AG20443 (cell line): ENCODE measurements around the gene SPAG8.

ENCODE experiments used
- DNase-seq: peaks from one replicate; pipeline ENCODE4 v3.0.0; 2012; ENCODE audit warnings: low spot score, mixed read lengths

SPAG8 gene

DNA sequence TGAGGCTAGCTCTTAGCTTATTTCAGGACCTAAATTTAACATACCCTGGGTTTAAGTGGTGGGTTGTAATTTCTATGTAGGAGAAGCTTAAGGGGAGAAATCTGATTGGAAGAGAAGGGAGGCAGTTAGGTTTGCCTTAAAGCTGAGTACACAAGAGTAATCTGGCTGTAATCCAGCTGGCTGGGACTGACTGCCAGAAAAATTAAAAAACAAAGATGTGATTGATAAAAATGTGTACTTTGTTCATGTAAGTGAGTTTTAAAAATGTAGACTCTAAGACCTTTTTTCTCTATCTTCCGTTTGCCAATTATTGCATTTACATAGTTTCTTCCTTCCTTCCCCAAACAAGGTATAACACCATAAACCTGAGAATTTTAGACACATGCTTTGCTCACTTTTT lies 40.5 kb downstream of the SPAG8 start:
- no peak for DNase-seq

DNA sequence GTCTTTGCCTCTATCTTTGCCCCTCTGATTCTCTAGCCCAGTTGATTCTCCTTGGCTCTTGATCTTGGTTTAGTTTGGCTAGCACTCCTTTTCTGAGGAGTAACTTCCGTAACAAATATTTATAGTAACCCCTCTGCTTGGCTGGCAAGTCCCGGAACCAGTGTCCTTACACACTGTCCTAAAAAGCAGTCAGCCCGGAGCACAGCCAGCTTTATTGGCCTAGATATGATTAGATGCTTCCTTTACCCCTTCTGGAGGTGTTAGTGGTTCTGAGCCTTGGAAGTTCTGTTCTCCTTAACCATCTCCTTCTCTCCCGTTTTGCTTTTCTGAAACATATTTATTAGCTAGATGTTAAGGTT lies 41.0 kb downstream of the SPAG8 start:
- DNase-seq = no peak

DNA sequence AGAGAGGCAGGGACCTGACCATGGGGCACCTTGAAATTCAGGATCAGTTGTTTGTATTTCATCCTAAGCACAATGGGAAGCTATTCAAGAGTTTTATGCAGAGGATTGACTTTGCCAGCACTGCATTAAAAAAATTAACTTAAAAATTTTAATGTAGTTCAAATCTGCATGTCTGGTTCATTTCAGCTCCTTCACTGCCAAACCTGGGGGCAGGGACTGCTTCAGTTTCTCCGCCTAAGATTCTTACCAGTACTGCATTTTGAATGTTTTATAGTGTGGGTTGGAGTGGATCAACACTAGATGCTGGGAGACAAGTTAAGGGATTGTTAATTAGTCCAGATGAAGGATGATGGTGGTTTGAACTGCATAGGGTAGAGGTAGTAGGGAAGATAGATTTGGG lies 42.3 kb downstream of the SPAG8 start:
- no peak for DNase-seq

DNA sequence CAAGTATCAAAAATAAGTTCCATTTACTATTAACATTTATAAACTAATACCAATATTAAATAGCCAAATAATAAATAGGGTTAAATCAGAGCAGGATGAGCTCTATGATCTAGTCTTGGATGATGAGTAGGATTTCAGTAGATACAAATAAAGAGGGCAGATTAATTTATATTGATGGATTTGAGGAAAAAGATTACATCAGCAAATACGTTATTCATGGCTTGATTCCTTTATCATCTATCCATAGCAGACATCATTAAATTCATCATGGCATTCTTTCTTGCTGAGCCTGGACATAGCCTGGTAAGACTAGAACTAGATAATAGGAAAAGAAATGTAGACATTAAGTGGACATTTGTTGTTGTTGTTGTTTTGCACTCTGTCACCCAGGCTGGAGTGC lies 44.6 kb downstream of the SPAG8 start:
- no peak for DNase-seq

DNA sequence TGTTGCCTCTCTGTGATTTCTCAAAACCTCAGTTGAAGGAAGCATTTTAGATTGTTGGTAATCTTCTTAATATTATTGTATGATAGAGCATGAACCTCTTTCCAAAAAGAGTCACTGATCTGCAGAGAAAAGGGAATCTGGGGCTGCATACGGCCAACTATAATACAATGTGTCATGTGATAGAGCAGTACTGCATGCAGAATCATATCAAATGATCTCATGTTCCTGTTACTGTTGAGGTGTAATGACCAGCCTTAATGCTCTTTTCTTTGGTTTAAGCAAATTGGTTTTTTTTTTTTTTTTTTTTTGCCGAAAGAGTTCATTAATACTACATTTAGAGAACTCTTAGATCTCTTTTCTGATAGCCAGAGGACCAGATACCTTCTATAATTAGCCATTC lies 45.1 kb downstream of the SPAG8 start:
- no peak for DNase-seq

DNA sequence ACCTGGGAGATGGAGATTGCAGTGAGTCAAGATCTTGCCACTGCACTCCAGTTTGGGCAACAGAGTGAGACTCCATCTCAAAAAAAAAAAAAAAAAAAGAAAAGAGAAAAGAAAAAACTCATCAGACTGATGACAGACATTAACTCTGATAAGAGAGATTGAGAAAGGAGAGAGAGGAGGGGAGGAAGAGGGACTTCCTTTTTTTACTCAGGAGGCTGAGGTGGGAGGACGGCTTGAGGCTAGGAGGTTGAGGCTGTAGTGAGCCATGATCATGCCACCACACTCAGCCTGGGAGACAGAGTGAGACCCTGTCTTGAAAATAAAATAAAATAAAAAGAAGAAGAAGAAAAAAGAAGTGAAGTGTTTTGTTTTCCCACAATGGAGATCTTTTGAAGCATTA lies 48.3 kb downstream of the SPAG8 start:
- DNase-seq = no peak

DNA sequence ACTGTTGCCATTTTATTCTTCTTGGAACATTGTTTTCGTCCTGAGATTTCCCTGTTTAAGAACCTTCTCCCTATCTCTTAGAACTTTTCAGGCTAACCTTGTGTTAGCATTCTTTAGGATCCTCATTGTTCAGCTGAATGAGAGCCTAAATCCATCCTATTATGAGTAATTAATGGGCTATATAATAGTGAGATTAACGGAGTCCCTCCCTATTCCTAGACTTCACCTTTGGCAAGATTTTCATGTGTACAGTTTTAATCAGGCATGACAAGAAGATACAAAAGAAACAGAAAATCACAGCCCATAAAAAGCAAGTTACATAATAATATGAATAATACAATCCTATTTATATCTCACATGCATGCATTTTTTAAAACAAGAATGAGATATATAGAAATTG lies 48.9 kb downstream of the SPAG8 start:
- DNase-seq = no peak

DNA sequence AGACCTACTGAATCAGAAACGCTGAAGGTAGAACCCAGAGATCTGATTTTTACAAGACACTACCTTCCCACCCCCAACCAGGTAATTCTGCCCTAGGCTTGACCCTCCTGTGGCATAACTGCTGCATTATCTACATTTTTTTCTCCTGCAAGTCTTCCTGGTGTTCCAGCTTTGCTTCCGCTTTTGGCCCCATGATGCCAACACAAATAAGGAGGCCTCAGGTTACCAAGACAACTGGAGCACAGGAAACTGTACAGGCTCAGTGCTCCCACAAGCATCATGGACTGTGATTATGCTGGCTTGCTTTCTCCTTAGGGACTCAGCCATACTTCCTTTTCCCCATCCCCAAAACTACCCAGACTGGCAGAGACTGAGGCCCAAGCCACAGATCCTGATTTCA lies 51.4 kb downstream of the SPAG8 start:
- no peak for DNase-seq

DNA sequence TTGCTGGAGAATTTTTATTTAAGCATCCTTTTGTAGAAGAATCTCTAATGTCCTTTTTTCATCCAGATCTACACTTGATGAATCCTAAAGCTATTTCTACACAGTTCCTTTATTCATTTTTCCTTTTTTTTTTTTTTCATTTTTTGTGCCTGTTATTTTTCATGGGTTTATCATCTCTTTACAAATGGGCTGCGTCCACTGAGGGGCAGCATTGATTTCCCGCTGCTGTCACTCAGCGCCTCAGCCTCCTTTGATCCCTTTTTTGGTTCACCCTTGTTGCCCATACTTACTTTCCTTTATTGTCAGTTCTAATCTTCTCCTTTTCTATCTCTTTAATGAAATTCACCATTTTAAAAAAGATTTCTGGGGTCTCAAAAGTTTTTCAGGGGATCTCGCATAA lies 52.3 kb downstream of the SPAG8 start:
- no peak for DNase-seq
